Liver (tissue), 9 donors: ENCODE measurements around the gene GPI. TPM values are rescaled to one million over a fixed set of nuclear protein-coding genes. Genes with fewer than 3 reads are reported as not detected.
A peak's percentile ranks its signal among the peaks of the same experiment; 100 is the strongest.

Source experiments
- DNase-seq: peaks from one replicate; pipeline ENCODE4 v3.0.0-alpha.2; 2017; ENCODE audit warnings: low spot score
- H3K27ac ChIP-seq, 2 donors: one replicate each; pipeline ENCODE4 v1.7.0; 2013; ENCODE audit warnings: inconsistent platforms in 2 of 2, low read length in 2 of 2, control low read depth in 1 of 2, low read depth in 1 of 2, mild to moderate bottlenecking in 1 of 2
- H3K27me3 ChIP-seq, 4 donors: one replicate each; pipeline versions ENCODE4 v1.6.1 to v1.7.0; 2013; ENCODE audit warnings: low read length in 3 of 4, inconsistent platforms in 1 of 4, mild to moderate bottlenecking in 1 of 4, moderate library complexity in 1 of 4; ENCODE audit not compliant: control insufficient read depth in 4 of 4, insufficient read depth in 4 of 4
- H3K36me3 ChIP-seq, 4 donors: one replicate each; pipeline versions ENCODE4 v1.6.1 to v1.7.0; 2013; ENCODE audit warnings: low read length in 3 of 4, mild to moderate bottlenecking in 3 of 4, low read depth in 1 of 4, moderate library complexity in 1 of 4; ENCODE audit not compliant: control insufficient read depth in 4 of 4, insufficient read depth in 3 of 4
- H3K4me1 ChIP-seq, 4 donors: one replicate each; pipeline versions ENCODE4 v1.6.1 to v1.7.0; 2013; ENCODE audit warnings: low read length in 3 of 4, mild to moderate bottlenecking in 3 of 4, moderate library complexity in 1 of 4; ENCODE audit not compliant: control insufficient read depth in 4 of 4, insufficient read depth in 4 of 4
- H3K4me3 ChIP-seq, 3 donors: one replicate each; pipeline versions ENCODE4 v1.6.1 to v1.7.0; 2013; ENCODE audit warnings: low read length in 3 of 3, control low read depth in 1 of 3, low read depth in 1 of 3, mild to moderate bottlenecking in 1 of 3
- H3K9ac ChIP-seq, 2 donors: one replicate each; pipeline ENCODE4 v1.7.0; 2013; ENCODE audit warnings: low read length in 2 of 2, mild to moderate bottlenecking in 2 of 2, moderate library complexity in 2 of 2, control low read depth in 1 of 2, low read depth in 1 of 2
- H3K9me3 ChIP-seq, 4 donors: one replicate each; pipeline versions ENCODE4 v1.6.1 to v1.7.0; 2013; ENCODE audit warnings: low read length in 3 of 4; ENCODE audit not compliant: control insufficient read depth in 4 of 4
- EGR1 ChIP-seq, 2 donors: IDR thresholded peaks; 2 replicates each; pipeline ENCODE4 v1.6.1; 2016 to 2018; ENCODE audit warnings: antibody characterized with exemption in 2 of 2, low read depth in 2 of 2
- HNF4G ChIP-seq: IDR thresholded peaks from 2 replicates; pipeline ENCODE4 v1.6.1; 2016; ENCODE audit warnings: antibody characterized with exemption
- REST ChIP-seq: IDR thresholded peaks from 2 replicates; pipeline ENCODE4 v1.6.1; 2016; ENCODE audit warnings: antibody characterized with exemption, mild to moderate bottlenecking
- RXRA ChIP-seq, 2 donors: IDR thresholded peaks; 2 replicates each; pipeline ENCODE4 v1.6.1; 2017 to 2018; ENCODE audit warnings: antibody characterized with exemption in 2 of 2, mild to moderate bottlenecking in 1 of 2
- TAF1 ChIP-seq: conservative IDR thresholded peaks from 2 replicates; pipeline ENCODE4 v1.6.1; 2016; ENCODE audit warnings: antibody characterized with exemption, mild to moderate bottlenecking
- YY1 ChIP-seq: IDR thresholded peaks from 2 replicates; pipeline ENCODE4 v1.6.1; 2016; ENCODE audit warnings: antibody characterized with exemption, mild to moderate bottlenecking
- WGBS: extraction: QIAGEN DNeasy Blood & Tissue Kit; methylation state at CpG from one replicate; pipeline ENCODE4 v1.1.7; 2013; 5-methylcytosine and 5-hydroxymethylcytosine counted together
- polyA plus RNA-seq, 2 donors: library from polyadenylated mRNA; stranded (reverse) in 1 of 2; unstranded in 1 of 2; fragments of 200-250 nt in 1 of 2; fragments of >200 nt in 1 of 2; fragmentation: Nextera tagmentation in 1 of 2; extraction: Ambion mirVana in 1 of 2; gene quantifications; one replicate each; pipeline versions ENCODE4 v1.2.1 to v1.2.3, GENCODE V29; 2013 to 2015
- total RNA-seq, 2 donors: library from RNA; depleted of rRNA; stranded (reverse); fragments of >200 nt; gene quantifications; one replicate each; pipeline ENCODE4 v1.2.3, GENCODE V29; 2014
- TF ChIP-seq, protein P1 (sequence below): IDR thresholded peaks from 2 replicates; pipeline ENCODE4 v1.6.1; 2016; ENCODE audit warnings: antibody characterized with exemption
- TF ChIP-seq, protein P2 (sequence below): IDR thresholded peaks from 2 replicates; pipeline ENCODE4 v1.6.1; 2016; ENCODE audit warnings: antibody characterized with exemption
- TF ChIP-seq, protein P3 (sequence below): fragments of 150-350 bp; IDR thresholded peaks from 2 replicates; pipeline ENCODE4 v1.5.1; 2017; ENCODE audit warnings: improper control_type of control experiment, low read depth, low read length; ENCODE audit not compliant: missing input control
- donor health status: healthy.
- donor health status: healthy.
- donor health status: healthy.
- donor health status: healthy.
- donor health status: healthy.

The GPI gene
- total and polyA plus RNA-seq, 4 donors = 61.8 to 191 (median 158) TPM

- H3K36me3 ChIP-seq = peaks cover 0 to 17% (median 5%) of the 10 kb centered on the region in 4 donors
- H3K9ac ChIP-seq = no peak overlapping the region
- no peak for DNase-seq
- H3K4me3 ChIP-seq = no peak overlapping the region
- WGBS = 98% methylated on average over 4 of the region's 4 CpGs
- TF ChIP-seq, protein P1, sequence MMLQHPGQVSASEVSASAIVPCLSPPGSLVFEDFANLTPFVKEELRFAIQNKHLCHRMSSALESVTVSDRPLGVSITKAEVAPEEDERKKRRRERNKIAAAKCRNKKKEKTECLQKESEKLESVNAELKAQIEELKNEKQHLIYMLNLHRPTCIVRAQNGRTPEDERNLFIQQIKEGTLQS = no peak
- TF ChIP-seq, protein P2, sequence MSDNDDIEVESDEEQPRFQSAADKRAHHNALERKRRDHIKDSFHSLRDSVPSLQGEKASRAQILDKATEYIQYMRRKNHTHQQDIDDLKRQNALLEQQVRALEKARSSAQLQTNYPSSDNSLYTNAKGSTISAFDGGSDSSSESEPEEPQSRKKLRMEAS = no peak
- TF ChIP-seq TAF1 = no peak
- H3K27me3 ChIP-seq = no peaks in the 10 kb centered on the region
- no peaks in the 10 kb centered on the region for H3K9me3 ChIP-seq
- H3K4me1 ChIP-seq = no peaks in the 10 kb centered on the region
- H3K27ac ChIP-seq = no peak overlapping the region
These were observed 53.3 kb downstream of the GPI start for GRCh38 chr19:34418300-34418699.

- WGBS = 77% methylated on average over 8 of the region's 8 CpGs
- TF ChIP-seq EGR1 (IDR thresholded peaks at IDR 0.05; ENCODE audit: low read depth in 2 of 2) (no peak), RXRA (IDR thresholded peaks at IDR 0.05) (peak in 1 of 2 donors; percentile 6)
- Histone ChIP-seq H3K4me3 (no peak overlapping the region), H3K36me3 (no peaks in the 10 kb centered on the region), H3K9ac (no peak overlapping the region), H3K27me3 (no peaks in the 10 kb centered on the region), H3K9me3 (no peaks in the 10 kb centered on the region), H3K4me1 (peaks cover 3 to 22% (median 17%) of the 10 kb centered on the region in 4 donors), H3K27ac (no peak overlapping the region)
- DNase-seq = peak; percentile 50
These were observed 61.2 kb downstream of the GPI start for GRCh38 chr19:34426096-34426661.

DNA sequence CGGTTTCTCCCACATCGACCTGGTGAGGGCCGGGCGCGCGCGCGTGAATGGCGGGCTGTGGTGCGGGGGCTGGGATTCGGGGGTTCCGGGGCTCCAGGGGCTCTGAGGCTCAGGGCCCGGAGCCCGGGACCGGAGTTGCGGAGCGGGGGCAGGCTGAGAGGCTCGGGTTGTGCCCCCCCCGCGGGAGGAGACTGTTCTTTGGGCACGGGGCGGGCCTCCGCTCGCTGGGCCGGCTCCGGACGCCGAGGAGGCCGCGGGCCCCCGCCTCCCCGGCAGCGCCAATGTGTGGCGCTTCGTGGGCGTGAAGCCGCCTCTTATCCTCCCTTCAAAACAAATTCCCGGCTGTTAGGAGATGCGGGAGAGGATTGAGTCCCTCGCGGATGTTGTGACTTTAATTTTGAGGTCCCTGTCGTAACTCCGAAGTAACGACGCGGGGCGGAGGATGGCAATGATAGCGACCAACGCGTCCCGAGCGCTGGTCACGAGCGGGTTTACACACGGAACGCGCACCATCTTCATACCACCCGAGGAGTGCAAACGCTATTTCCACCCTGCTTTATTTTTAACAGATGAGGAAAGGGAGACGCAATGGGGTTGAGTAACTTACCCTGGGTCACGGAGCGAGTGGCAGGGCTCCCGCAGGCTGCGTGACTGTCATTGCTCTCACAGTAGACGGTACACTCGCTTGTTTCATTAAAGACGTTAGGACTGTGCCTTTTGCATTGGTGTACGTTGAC, 63.7 kb downstream of the GPI start:
- Histone ChIP-seq H3K27me3 (no peaks in the 10 kb centered on the region), H3K27ac (peak overlapping the region; percentile 96), H3K4me3 (peak overlapping the region; percentile 78 to 95 (median 90)), H3K4me1 (peaks cover 3 to 24% (median 17%) of the 10 kb centered on the region in 4 donors), H3K9me3 (no peaks in the 10 kb centered on the region), H3K36me3 (peaks cover 1 to 3% (median 2%) of the 10 kb centered on the region in 4 donors), H3K9ac (peak overlapping the region; percentile 49 to 97)
- WGBS = under 1% methylated on average over 68 of the region's 68 CpGs
- DNase-seq = peak; percentile 60
- TF ChIP-seq REST = no peak
- no peak for TF ChIP-seq HNF4G
- TF ChIP-seq, protein P2 = no peak
- TF ChIP-seq, protein P3, sequence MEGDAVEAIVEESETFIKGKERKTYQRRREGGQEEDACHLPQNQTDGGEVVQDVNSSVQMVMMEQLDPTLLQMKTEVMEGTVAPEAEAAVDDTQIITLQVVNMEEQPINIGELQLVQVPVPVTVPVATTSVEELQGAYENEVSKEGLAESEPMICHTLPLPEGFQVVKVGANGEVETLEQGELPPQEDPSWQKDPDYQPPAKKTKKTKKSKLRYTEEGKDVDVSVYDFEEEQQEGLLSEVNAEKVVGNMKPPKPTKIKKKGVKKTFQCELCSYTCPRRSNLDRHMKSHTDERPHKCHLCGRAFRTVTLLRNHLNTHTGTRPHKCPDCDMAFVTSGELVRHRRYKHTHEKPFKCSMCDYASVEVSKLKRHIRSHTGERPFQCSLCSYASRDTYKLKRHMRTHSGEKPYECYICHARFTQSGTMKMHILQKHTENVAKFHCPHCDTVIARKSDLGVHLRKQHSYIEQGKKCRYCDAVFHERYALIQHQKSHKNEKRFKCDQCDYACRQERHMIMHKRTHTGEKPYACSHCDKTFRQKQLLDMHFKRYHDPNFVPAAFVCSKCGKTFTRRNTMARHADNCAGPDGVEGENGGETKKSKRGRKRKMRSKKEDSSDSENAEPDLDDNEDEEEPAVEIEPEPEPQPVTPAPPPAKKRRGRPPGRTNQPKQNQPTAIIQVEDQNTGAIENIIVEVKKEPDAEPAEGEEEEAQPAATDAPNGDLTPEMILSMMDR = no peak
- peak; percentile 16 for TF ChIP-seq YY1
